ENCODE measurements around the gene ZNF385A.

The ZNF385A gene, protein sequence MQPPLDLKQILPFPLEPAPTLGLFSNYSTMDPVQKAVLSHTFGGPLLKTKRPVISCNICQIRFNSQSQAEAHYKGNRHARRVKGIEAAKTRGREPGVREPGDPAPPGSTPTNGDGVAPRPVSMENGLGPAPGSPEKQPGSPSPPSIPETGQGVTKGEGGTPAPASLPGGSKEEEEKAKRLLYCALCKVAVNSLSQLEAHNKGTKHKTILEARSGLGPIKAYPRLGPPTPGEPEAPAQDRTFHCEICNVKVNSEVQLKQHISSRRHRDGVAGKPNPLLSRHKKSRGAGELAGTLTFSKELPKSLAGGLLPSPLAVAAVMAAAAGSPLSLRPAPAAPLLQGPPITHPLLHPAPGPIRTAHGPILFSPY

GRCh38 chr12:54384591-54385041, at the start of gene ZNF385A:
Gene ZNF385A (minus strand): TSS chr12:54384733. CDS start chr12:54384514, 219 bp downstream.
- Histone ChIP-seq H3K4me1 (ENCODE audit: control insufficient read depth in 5 of 5, insufficient read depth in 5 of 5, low read length in 5 of 5) (peaks cover 5 to 48% (median 31%) of the 10 kb centered on the region in 5 donors), H3K27ac (ENCODE audit: low read depth, low read length) (peak within 1 kb of the TSS; percentile 50), H3K27me3 (ENCODE audit: control insufficient read depth in 5 of 5, insufficient read depth in 4 of 5, low read length in 5 of 5) (no peaks in the 10 kb centered on the region), H3K9ac (ENCODE audit: low read length in 5 of 5) (peak within 1 kb of the TSS in 4 of 5 donors; percentile 20 to 62 (median 40)), H3K9me3 (ENCODE audit: control insufficient read depth in 5 of 5, low read length in 5 of 5) (no peaks in the 10 kb centered on the region), H3K36me3 (ENCODE audit: control insufficient read depth in 5 of 5, insufficient read depth in 5 of 5, low read length in 5 of 5) (no peaks in the 10 kb centered on the region), H3K4me3 (ENCODE audit: low read depth in 1 of 5, low read length in 5 of 5) (peak within 1 kb of the TSS; percentile 16 to 53 (median 35))

- Histone ChIP-seq H3K9me3 (ENCODE audit: control insufficient read depth in 5 of 5, low read length in 5 of 5) (no peaks in the 10 kb centered on the region), H3K36me3 (ENCODE audit: control insufficient read depth in 5 of 5, insufficient read depth in 5 of 5, low read length in 5 of 5) (no peaks in the 10 kb centered on the region), H3K27me3 (ENCODE audit: control insufficient read depth in 5 of 5, insufficient read depth in 4 of 5, low read length in 5 of 5) (peaks cover 0 to 8% (median 0%) of the 10 kb centered on the region in 5 donors), H3K27ac (ENCODE audit: low read depth, low read length) (peak overlapping the region; percentile 84), H3K4me1 (ENCODE audit: control insufficient read depth in 5 of 5, insufficient read depth in 5 of 5, low read length in 5 of 5) (peaks cover 15 to 52% (median 24%) of the 10 kb centered on the region in 5 donors), H3K4me3 (ENCODE audit: low read depth in 1 of 5, low read length in 5 of 5) (peak overlapping the region in 1 of 5 donors; percentile 3), H3K9ac (ENCODE audit: low read length in 5 of 5) (no peak overlapping the region)
These were observed 48.3 kb upstream of the ZNF385A start for GRCh38 chr12:54432815-54433164.

- H3K36me3 ChIP-seq (ENCODE audit: control insufficient read depth in 5 of 5, insufficient read depth in 5 of 5, low read length in 5 of 5): no peaks in the 10 kb centered on the region
- H3K27ac ChIP-seq (ENCODE audit: low read depth, low read length): peak overlapping the region; percentile 84
- H3K4me3 ChIP-seq (ENCODE audit: low read depth in 1 of 5, low read length in 5 of 5): peak overlapping the region in 1 of 5 donors; percentile 3
- no peak overlapping the region for H3K9ac ChIP-seq (ENCODE audit: low read length in 5 of 5)
- peaks cover 0 to 11% (median 0%) of the 10 kb centered on the region in 5 donors for H3K27me3 ChIP-seq (ENCODE audit: control insufficient read depth in 5 of 5, insufficient read depth in 4 of 5, low read length in 5 of 5)
- peaks cover 21 to 58% (median 30%) of the 10 kb centered on the region in 5 donors for H3K4me1 ChIP-seq (ENCODE audit: control insufficient read depth in 5 of 5, insufficient read depth in 5 of 5, low read length in 5 of 5)
- H3K9me3 ChIP-seq (ENCODE audit: control insufficient read depth in 5 of 5, low read length in 5 of 5): no peaks in the 10 kb centered on the region
These were observed 47.6 kb upstream of the ZNF385A start for GRCh38 chr12:54431911-54432814.

DNA sequence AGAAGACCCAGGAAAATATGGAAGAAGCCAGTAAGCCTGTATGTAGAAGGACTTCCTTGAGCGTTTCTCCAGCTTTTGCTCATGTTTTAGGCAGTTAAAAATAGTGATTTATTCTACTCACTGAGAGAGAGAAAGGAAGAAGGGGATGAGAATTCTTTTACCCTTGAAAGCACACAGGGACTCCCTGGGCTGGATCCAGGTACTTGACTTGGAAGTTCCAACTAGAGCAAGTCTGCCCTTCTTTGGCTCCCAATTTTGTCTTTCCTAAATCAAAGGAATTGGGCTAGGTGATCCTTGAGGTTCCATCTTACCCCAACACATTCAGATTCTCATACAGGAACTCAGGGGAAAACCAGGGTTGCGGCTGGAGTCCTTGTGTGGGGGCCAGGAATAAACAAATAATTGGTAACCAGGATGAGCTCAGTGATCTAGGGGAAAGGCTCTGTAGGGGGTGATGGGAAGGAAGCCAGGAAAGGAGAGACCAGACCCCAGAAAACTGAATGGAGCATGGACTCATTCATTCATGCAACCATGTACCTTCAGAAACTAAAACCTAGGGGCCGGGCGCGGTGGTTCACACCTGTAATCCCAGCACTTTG, 46.0 kb upstream of the ZNF385A start:
- no peaks in the 10 kb centered on the region for H3K9me3 ChIP-seq (ENCODE audit: control insufficient read depth in 5 of 5, low read length in 5 of 5)
- H3K4me1 ChIP-seq (ENCODE audit: control insufficient read depth in 5 of 5, insufficient read depth in 5 of 5, low read length in 5 of 5): peaks cover 29 to 74% (median 44%) of the 10 kb centered on the region in 5 donors
- no peak overlapping the region for H3K27ac ChIP-seq (ENCODE audit: low read depth, low read length)

DNA sequence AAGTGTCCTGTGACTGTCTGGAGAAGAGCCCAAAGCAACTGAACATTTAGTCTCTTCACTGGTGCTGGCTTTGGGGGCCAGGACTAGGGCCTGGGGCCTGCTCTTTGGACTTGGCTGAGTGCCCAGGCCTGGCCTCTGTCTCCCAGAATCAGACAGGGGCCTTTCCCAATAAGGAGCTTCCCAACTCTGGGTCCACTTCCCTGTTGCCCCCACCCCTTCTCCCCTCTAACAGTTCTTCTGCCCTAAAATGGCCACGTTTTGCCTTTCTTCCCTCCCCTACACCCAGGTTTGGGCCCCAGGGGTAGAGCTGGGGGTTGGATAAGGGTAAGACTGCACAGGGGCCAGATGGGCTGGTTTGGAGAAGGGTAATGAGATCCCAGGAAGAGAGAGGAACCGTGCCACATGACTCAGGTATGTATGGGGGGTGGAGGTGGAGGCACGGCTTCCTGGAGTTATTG, 44.5 kb upstream of the ZNF385A start:
- Histone ChIP-seq H3K9ac (ENCODE audit: low read length in 5 of 5) (no peak overlapping the region), H3K4me1 (ENCODE audit: control insufficient read depth in 5 of 5, insufficient read depth in 5 of 5, low read length in 5 of 5) (peaks cover 29 to 79% (median 44%) of the 10 kb centered on the region in 5 donors), H3K27ac (ENCODE audit: low read depth, low read length) (peak overlapping the region; percentile 69), H3K4me3 (ENCODE audit: low read depth in 1 of 5, low read length in 5 of 5) (no peak overlapping the region), H3K9me3 (ENCODE audit: control insufficient read depth in 5 of 5, low read length in 5 of 5) (no peaks in the 10 kb centered on the region), H3K27me3 (ENCODE audit: control insufficient read depth in 5 of 5, insufficient read depth in 4 of 5, low read length in 5 of 5) (peaks cover 0 to 12% (median 0%) of the 10 kb centered on the region in 5 donors), H3K36me3 (ENCODE audit: control insufficient read depth in 5 of 5, insufficient read depth in 5 of 5, low read length in 5 of 5) (no peaks in the 10 kb centered on the region)

More for the DNA sequence above, 46.0 kb upstream of the ZNF385A start:
- Histone ChIP-seq H3K4me3 (ENCODE audit: low read depth in 1 of 5, low read length in 5 of 5) (no peak overlapping the region), H3K36me3 (ENCODE audit: control insufficient read depth in 5 of 5, insufficient read depth in 5 of 5, low read length in 5 of 5) (no peaks in the 10 kb centered on the region), H3K27me3 (ENCODE audit: control insufficient read depth in 5 of 5, insufficient read depth in 4 of 5, low read length in 5 of 5) (peaks cover 0 to 12% (median 0%) of the 10 kb centered on the region in 5 donors), H3K9ac (ENCODE audit: low read length in 5 of 5) (no peak overlapping the region)

GRCh38 chr12:54428050-54429013, 43.8 kb upstream of the ZNF385A start:
- H3K27ac ChIP-seq (ENCODE audit: low read depth, low read length): peak overlapping the region; percentile 69
- H3K4me1 ChIP-seq (ENCODE audit: control insufficient read depth in 5 of 5, insufficient read depth in 5 of 5, low read length in 5 of 5): peaks cover 29 to 76% (median 44%) of the 10 kb centered on the region in 5 donors
- H3K9me3 ChIP-seq (ENCODE audit: control insufficient read depth in 5 of 5, low read length in 5 of 5): no peaks in the 10 kb centered on the region
- peaks cover 0 to 12% (median 0%) of the 10 kb centered on the region in 5 donors for H3K27me3 ChIP-seq (ENCODE audit: control insufficient read depth in 5 of 5, insufficient read depth in 4 of 5, low read length in 5 of 5)
- no peaks in the 10 kb centered on the region for H3K36me3 ChIP-seq (ENCODE audit: control insufficient read depth in 5 of 5, insufficient read depth in 5 of 5, low read length in 5 of 5)
- H3K9ac ChIP-seq (ENCODE audit: low read length in 5 of 5): no peak overlapping the region
- peak overlapping the region in 3 of 5 donors; percentile 6 to 40 (median 20) for H3K4me3 ChIP-seq (ENCODE audit: low read depth in 1 of 5, low read length in 5 of 5)

DNA sequence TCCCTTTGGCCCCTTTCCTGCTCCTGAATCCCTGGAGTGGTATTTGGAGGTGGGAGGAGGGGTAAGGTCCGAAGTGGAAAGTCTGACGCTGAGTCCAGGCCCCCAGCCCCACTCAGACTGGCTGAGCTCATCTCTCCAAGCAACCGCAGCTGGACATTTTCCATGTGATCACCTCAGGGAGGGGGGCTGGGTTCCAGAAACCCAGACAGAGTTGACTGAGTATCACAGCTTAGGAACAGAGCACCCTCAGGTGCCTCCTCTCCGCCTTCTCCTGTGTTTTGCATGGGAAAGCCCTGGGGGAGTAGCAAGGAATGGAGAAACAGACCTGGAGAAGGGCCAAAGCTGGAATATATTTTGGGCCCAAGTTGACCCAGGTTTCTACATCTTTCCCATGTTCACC, 42.6 kb upstream of the ZNF385A start:
- Histone ChIP-seq H3K9me3 (ENCODE audit: control insufficient read depth in 5 of 5, low read length in 5 of 5) (no peaks in the 10 kb centered on the region), H3K4me1 (ENCODE audit: control insufficient read depth in 5 of 5, insufficient read depth in 5 of 5, low read length in 5 of 5) (peaks cover 20 to 64% (median 39%) of the 10 kb centered on the region in 5 donors), H3K9ac (ENCODE audit: low read length in 5 of 5) (peak overlapping the region in 1 of 5 donors; percentile 26), H3K27me3 (ENCODE audit: control insufficient read depth in 5 of 5, insufficient read depth in 4 of 5, low read length in 5 of 5) (peaks cover 0 to 8% (median 0%) of the 10 kb centered on the region in 5 donors), H3K4me3 (ENCODE audit: low read depth in 1 of 5, low read length in 5 of 5) (peak overlapping the region in 2 of 5 donors; percentile 5 to 17), H3K27ac (ENCODE audit: low read depth, low read length) (peak overlapping the region; percentile 69), H3K36me3 (ENCODE audit: control insufficient read depth in 5 of 5, insufficient read depth in 5 of 5, low read length in 5 of 5) (no peaks in the 10 kb centered on the region)

DNA sequence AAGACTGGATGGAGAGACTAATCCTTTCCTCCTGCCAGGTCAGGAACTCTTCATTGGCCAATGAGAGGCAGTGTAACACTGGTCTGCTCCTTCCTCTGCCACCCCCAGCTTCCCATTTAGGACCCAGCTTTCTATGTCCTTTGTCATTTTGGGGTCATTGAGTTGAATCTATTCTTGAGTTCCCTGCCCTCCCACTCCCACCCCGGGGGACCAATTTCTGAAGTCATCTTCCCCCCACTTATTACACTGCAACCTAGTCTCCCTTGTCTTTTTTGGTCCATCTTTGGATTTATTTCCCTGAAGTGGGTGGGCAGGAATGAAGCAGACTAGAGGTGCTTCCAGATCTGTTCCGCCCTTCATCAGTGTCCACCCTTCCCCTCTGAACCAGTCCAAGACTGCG, 42.2 kb upstream of the ZNF385A start:
- H3K4me3 ChIP-seq (ENCODE audit: low read depth in 1 of 5, low read length in 5 of 5): peak overlapping the region in 2 of 5 donors; percentile 5 to 17
- peak overlapping the region; percentile 69 for H3K27ac ChIP-seq (ENCODE audit: low read depth, low read length)
- H3K9ac ChIP-seq (ENCODE audit: low read length in 5 of 5): no peak overlapping the region
- H3K36me3 ChIP-seq (ENCODE audit: control insufficient read depth in 5 of 5, insufficient read depth in 5 of 5, low read length in 5 of 5): no peaks in the 10 kb centered on the region
- H3K9me3 ChIP-seq (ENCODE audit: control insufficient read depth in 5 of 5, low read length in 5 of 5): no peaks in the 10 kb centered on the region
- H3K4me1 ChIP-seq (ENCODE audit: control insufficient read depth in 5 of 5, insufficient read depth in 5 of 5, low read length in 5 of 5): peaks cover 18 to 60% (median 35%) of the 10 kb centered on the region in 5 donors
- H3K27me3 ChIP-seq (ENCODE audit: control insufficient read depth in 5 of 5, insufficient read depth in 4 of 5, low read length in 5 of 5): peaks cover 0 to 8% (median 0%) of the 10 kb centered on the region in 5 donors
